Measurements from ENCODE around the gene EXOC2. TPM values are rescaled to one million over a fixed set of nuclear protein-coding genes. Genes with fewer than 3 reads are reported as not detected.

The EXOC2 gene
- total RNA-seq, 1 experiment from 2014 or later, result 30.5 TPM

DNA sequence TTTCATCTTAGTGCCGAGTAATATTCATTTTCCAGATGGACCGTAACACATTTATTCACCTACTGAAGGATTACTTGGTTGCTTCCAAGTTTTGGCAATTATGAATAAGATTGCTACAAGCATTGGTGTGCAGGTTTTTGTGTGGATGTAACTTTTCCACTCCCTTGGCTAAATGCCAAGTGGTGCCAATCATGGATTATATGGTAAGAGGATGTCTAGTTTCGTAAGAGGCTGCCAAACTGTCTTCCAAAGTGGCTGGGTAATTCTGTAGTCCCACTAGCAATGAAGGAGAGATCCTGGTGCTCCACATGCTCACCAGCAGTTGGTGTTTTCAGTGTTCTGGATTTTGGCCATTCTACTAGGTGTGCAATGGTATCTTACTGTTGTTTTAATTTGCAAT lies 184.3 kb downstream of the EXOC2 start:
- ChIA-PET CTCF (no interaction called here), POLR2A (no interaction called here)
- no TSS peak for BruUV-seq (replicated peaks)
- intact Hi-C loops (cut with micrococcal nuclease; ENCODE audit: unreplicated experiment) (no loop called here), in situ Hi-C loops (cut with HindIII; ENCODE audit: low pct_unique_long_range_greater_than_20kb, low sequenced_read_pairs) (no loop called here)
- no peaks in the 10 kb centered on the region for H3K36me3 ChIP-seq (ENCODE audit: control insufficient read depth, insufficient read depth, low read length)
- no peaks in the 10 kb centered on the region for H3K27me3 ChIP-seq (ENCODE audit: control insufficient read depth, insufficient read depth, low read length)
- ATAC-seq (no peak), DNase-seq (ENCODE audit: low read depth, low spot score) (no peak)
- H3K27ac ChIP-seq (ENCODE audit: low read length), result no peak overlapping the region
- H3K4me3 ChIP-seq (ENCODE audit: low read depth in 2 of 2, low read length in 2 of 2), result no peak overlapping the region
- H3K4me1 ChIP-seq (ENCODE audit: control insufficient read depth, insufficient read depth, low read length), result no peaks in the 10 kb centered on the region
- no peaks in the 10 kb centered on the region for H3K9me3 ChIP-seq (ENCODE audit: control insufficient read depth, insufficient read depth, low read depth, low read length)
- TF ChIP-seq POLR2AphosphoS5 (IDR thresholded peaks at IDR 0.05; ENCODE audit: low read depth, low read length) (no peak), TCF7L2 (IDR thresholded peaks at IDR 0.05; ENCODE audit: low read depth, low read length) (no peak), SIN3A (IDR thresholded peaks at IDR 0.05; ENCODE audit: borderline replicate concordance, insufficient read depth, low read depth, low read length) (no peak), REST (IDR thresholded peaks at IDR 0.05; ENCODE audit: insufficient read depth in 1 of 2, low read depth in 2 of 2, low read length in 1 of 2) (no peak), CTCF (IDR thresholded peaks at IDR 0.05) (no peak)

DNA sequence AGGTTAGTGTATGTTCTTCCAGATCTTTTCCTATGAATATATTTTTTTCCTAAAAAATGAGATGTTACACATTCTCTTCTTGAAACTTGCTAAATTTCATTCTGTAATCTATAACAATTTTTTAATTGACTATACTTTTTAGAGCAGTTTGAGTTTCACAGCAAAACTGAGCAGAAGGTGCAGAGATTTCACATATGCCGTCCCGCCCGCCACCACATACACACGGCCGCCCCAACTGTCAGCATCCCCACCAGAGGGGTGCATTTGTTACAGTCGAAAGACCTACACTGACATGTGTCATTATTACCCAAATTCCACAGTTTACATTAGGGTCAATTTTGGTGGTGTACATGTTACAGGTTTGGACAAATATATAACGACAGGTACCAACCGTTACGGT lies 184.9 kb downstream of the EXOC2 start:
- Histone ChIP-seq H3K9me3 (ENCODE audit: control insufficient read depth, insufficient read depth, low read depth, low read length) (no peaks in the 10 kb centered on the region), H3K36me3 (ENCODE audit: control insufficient read depth, insufficient read depth, low read length) (no peaks in the 10 kb centered on the region), H3K4me3 (ENCODE audit: low read depth in 2 of 2, low read length in 2 of 2) (no peak overlapping the region), H3K4me1 (ENCODE audit: control insufficient read depth, insufficient read depth, low read length) (no peaks in the 10 kb centered on the region), H3K27me3 (ENCODE audit: control insufficient read depth, insufficient read depth, low read length) (no peaks in the 10 kb centered on the region), H3K27ac (ENCODE audit: low read length) (no peak overlapping the region)
- no TSS peak for BruUV-seq (replicated peaks)
- no peak for ATAC-seq
- in situ Hi-C loops (cut with HindIII; ENCODE audit: low pct_unique_long_range_greater_than_20kb, low sequenced_read_pairs), result no loop called here
- CTCF ChIA-PET, result no interaction called here
- POLR2A ChIA-PET, result no interaction called here
- no peak for DNase-seq (ENCODE audit: low read depth, low spot score)
- intact Hi-C loops (cut with micrococcal nuclease; ENCODE audit: unreplicated experiment), result no loop called here
- TF ChIP-seq TCF7L2 (IDR thresholded peaks at IDR 0.05; ENCODE audit: low read depth, low read length) (no peak), REST (IDR thresholded peaks at IDR 0.05; ENCODE audit: insufficient read depth in 1 of 2, low read depth in 2 of 2, low read length in 1 of 2) (no peak), POLR2AphosphoS5 (IDR thresholded peaks at IDR 0.05; ENCODE audit: low read depth, low read length) (no peak), SIN3A (IDR thresholded peaks at IDR 0.05; ENCODE audit: borderline replicate concordance, insufficient read depth, low read depth, low read length) (no peak), CTCF (IDR thresholded peaks at IDR 0.05) (no peak)

Measured in Panc1 (cell line).